Measurements from ENCODE around the gene DHX29.

The DHX29 gene

DNA sequence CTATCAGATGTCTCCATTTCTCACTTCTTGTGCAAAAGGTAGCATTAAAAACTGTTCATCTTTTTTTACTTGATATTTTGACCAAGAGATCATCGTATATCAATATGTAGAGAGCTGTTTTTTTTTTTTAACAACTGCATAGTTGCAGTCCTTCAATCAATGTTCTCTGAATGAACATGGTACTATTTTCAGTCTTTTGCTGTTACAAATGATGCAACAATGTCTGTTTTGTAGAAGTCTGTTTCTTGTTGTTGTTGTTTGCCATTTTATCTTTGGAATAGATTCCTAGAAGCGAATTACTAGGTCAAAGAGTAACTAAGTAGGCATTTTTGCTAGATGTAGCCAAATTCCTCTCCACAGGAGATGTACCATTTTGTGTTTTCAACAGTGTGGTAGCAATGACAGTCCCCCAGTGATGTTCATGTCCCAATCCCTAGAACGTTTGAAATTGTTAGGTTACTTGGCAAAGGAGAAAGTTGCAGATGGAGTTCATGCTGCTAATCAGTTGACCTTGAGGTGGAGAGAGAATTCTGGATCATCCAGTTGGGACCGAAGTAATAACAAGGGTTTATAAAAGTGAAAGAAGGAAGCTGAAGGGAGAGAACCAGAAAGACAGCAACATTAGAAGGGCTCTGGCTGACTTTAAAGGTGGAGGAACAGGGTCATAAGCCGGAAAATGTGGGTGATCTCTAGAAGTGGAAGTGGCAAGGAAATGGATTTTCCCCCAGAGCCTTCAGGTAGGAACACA lies 6.5 kb upstream of the DHX29 start:
- no peak for DNase-seq (ENCODE audit: low spot score)

GRCh38 chr5:55308254-55308836 lies 851 bp upstream of the DHX29 start:
- DNase-seq (ENCODE audit: low spot score) = peak; percentile 17

GRCh38 chr5:55306641-55307382 lies 682 bp downstream of the DHX29 start:
- DNase-seq (ENCODE audit: low spot score) = peak; percentile 16

DNA sequence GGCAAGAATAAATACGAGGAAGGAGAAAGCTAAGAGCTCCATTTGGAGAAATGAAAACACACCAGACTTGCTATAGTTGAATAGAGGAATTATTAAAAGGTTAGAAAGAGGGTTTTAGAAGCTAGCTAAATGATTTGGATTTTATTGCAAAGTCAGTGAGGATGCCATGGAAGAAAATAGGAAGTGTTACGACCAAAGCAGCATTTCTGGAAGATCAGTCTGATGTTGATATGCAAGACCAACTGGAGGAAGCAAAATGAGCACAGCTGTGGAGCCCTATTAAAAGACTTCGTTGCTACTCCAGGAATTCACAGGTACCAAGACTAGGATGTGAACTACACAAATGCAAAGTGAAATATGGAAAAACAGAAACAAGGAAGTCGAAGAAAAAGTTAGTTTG lies 2.1 kb downstream of the DHX29 start:
- no peak for DNase-seq (ENCODE audit: low spot score)

DNA sequence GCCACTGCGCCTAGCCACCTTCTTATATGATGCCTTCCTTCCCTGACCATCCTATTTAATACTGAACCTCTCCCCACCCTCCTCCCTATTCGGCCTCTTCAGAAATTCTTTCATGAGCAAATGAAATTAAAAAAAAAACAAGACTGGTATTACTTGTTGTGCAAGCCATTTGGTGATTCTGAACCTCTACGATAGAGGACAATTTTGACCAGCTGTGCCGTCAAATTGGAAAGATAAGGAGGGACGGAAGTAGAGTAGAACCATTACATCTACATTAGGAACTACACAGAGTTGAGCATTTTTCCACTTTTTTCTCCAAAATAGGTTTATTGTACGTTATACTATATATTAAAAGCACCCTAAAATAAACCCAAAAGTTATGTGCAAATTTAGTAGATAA lies 2.9 kb downstream of the DHX29 start:
- no peak for DNase-seq (ENCODE audit: low spot score)

GRCh38 chr5:55303238-55303690 lies 4.2 kb downstream of the DHX29 start:
- peak; percentile 86 for DNase-seq (ENCODE audit: low spot score)

DNA sequence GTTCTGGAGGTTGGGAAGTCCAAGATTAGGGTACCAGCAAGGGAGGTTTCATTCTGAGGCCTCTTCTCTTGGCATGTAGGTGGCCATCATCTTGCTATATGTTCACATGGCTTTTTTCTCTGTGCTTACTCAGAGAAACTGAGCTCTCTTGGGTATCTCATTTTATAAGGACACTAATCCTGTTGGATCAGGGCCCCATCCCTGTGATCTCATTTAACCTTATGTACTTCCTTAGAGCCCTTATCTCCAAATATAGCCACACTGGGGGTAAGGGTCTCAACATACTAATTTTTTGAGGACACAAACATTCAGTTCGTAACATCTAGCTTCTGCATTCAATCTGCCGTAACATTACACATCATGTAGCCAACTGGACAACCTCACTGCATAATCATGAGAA lies 6.6 kb downstream of the DHX29 start:
- DNase-seq (ENCODE audit: low spot score) = no peak

GRCh38 chr5:55294935-55295334 lies 12.6 kb downstream of the DHX29 start:
- no peak for DNase-seq (ENCODE audit: low spot score)

- DNase-seq (ENCODE audit: low spot score) = no peak
Observed at GRCh38 chr5:55290991-55291390, 16.5 kb downstream of the DHX29 start.

DNA sequence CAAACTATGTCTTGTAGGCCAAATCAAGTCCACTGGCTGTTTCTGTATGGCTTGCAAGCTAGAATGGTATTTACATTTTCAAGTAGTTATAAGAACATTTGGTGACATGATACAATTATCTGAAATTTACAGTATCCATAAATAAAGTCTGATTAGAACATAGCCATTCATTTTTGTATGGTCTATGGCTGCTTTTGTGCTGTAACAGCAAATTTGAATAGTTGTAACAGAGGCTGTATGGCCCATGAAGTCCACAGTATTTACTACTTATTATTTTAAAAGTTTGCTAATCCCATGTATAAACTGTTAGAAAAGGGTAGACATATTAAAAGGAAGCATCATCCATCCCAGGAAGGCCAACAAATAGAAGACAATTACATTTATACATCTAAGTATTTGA lies 17.7 kb downstream of the DHX29 start:
- DNase-seq (ENCODE audit: low spot score) = no peak

GRCh38 chr5:55286411-55286933 lies 21.0 kb downstream of the DHX29 start:
- no peak for DNase-seq (ENCODE audit: low spot score)

DNA sequence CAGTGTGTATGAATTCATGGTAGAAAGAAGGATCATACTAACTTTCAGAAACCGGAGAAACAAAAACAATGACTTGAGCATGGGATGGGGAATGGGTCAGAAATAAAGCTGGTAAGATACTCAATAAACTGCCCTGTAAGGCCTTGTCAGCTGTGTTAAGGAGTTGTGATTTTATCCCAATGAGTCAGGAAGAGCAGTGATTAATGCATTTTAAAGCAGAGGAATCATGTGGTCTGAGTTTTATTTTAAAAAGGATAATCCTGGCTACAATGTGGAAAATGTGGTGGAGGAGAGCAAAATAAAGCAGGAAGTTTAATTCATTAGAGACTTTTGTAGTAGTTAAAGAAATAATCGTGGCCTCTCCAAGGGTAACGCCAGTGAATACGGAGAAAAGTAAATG lies 28.7 kb downstream of the DHX29 start:
- DNase-seq (ENCODE audit: low spot score) = peak; percentile 25

DNA sequence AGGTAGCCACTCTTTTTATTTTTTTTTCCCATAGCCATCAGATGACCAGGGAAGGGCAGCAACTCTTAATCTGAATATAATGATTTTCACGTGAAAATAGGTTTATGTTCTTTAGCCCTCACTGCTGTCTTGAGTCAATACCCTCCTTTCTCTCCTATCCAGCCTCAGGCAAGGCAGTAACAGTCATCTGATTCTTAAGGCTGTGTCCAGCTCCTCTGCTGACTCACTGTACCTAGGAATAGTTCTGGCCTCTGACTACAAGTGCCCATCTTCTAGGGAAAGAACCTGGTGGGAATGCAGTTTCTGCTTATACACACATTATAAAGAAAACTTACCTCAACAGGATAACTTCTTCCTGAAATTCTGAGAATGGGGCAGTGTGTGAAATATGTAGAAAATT lies 30.7 kb downstream of the DHX29 start:
- peak; percentile 18 for DNase-seq (ENCODE audit: low spot score)

GRCh38 chr5:55258339-55258738 lies 49.2 kb downstream of the DHX29 start:
- no peak for DNase-seq (ENCODE audit: low spot score)

DNA sequence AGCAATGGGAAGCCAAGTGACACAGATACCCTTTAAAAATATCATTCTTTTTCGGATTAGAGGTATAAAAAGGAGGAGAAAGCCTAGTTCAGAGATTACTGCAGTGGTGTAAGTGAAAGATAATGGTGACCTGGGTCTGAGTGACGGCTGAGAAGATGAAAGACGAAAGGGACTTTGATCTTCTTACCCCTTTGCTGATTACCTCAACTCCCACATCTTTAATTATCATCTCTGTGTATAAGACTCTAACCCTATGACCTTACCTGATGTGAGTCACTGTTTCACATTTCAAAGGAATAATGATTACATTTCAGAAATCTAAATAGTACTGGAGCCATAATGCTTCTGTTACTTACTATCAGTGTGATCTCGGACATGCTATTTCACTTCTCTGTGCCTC lies 52.7 kb downstream of the DHX29 start:
- no peak for DNase-seq (ENCODE audit: low spot score)

DNA sequence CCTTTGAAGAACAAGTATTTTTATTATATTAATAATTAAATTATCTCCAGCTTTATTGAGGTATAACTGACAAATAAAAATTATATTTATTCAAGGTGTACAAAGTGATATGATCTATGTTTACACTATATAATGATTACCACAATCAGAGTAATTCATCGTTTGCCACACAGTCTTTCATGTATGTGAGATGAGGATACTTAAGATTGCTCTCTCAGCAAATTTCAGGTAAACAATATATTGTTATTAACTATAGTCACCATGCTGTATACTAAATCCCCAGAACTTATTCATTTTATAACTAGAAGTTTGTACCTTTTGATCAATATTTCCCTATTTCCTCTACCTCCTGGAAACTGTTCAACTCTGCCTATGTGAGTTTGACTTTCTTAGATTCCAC lies 57.4 kb downstream of the DHX29 start:
- no peak for DNase-seq (ENCODE audit: low spot score)

DNA sequence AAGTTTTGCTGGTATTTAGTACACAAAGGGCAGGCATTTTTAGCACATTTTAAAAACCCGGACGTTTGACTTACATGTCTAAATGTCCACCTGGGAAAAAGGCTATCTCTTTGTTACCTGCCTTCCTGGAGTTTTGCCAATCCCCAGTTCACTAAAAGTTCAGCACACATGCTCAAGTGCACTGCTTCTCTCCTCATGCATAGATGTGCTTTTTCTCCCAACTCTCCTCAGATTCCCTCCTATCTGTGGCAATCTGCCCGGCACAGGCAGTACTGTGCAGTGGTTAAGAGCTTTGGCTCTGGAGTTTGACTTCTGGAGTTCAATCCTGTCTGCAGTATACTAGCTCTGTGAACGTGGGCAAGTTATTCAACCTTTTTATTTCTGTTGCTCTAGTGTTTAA lies 65.7 kb downstream of the DHX29 start:
- DNase-seq (ENCODE audit: low spot score) = no peak

DNA sequence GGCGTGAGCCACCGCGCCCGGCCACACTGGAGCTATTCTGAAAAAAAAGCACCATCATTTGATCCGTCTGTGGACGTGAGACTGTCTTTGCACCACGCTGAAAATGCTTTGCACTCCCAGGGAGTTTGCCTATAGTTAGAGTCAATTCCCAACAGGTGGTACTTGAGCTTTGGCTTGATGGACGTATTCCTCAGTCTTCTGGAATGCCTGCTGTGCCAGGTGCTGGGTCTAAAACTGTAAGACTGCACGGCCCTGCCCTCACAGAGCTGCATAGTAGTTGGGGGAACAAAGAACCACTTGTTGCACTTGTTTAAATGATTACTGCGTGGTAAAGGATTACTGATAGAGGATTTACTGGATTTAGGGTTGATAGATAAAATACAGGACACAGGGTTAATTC lies 70.7 kb downstream of the DHX29 start:
- DNase-seq (ENCODE audit: low spot score) = no peak

- DNase-seq (ENCODE audit: low spot score) = peak; percentile 47
Observed at GRCh38 chr5:55234121-55234700, 73.3 kb downstream of the DHX29 start.

- DNase-seq (ENCODE audit: low spot score) = peak; percentile 92
Observed at GRCh38 chr5:55232985-55233928, 74.2 kb downstream of the DHX29 start, which contains the start of gene CCNO. Gene CCNO, minus strand, starts transcription at chr5:55233608. Its CDS starts 85 bp downstream, at chr5:55233523.

DNA sequence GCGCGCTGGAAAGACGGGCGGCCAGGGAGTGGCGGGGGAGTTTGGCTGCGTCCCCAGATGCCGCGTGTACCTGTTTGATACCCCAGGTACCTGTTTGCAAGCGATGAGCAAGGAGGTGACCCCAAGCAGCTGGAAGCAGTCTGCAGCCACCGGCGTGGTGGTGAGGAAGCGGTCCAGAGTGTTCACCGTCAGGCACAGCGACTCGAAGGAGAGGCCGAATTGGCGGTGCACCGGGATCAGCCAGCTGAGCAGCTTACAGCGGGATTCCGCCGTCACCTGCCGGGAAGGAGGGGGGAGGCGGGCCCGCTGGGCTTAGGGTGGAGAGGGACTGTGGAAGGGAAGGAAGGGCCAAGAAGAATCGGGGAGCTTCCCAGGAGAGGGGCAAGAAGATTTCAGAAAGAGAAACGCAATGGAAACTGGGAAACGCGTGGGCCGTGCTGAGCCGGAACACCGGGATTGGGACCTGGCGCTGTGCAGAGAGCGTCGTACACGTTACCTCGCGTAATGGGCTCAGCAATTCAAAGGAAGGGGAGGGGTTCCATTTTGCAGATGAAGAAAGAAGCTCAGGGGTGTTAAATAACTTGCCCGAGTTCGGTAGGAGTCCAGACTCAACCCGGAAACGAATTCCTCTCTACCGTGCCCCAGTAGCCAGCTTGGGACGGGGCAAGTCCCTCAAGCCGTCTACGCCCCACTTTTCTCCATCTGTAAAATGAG lies 75.1 kb downstream of the DHX29 start:
- no peak for DNase-seq (ENCODE audit: low spot score)
